Left renal pelvis (tissue), 4 donors: ENCODE results near the gene WDR73. TPM values are rescaled to one million over a fixed set of nuclear protein-coding genes. Genes with fewer than 3 reads are reported as not detected.
"Not testable (repeated sequence)": the region's sequence is repeated elsewhere in the genome, so short reads cannot be mapped to it uniquely, and the experiment has no call there.

ENCODE experiments used
- DNase-seq, 4 donors: peaks; one replicate each; pipeline ENCODE4 v3.0.0-alpha.2; 2013; ENCODE audit warnings: low read depth in 4 of 4, low spot score in 3 of 4
- polyA plus RNA-seq, 4 donors: library from polyadenylated mRNA; unstranded; fragments of 120-200 nt; gene quantifications; one replicate each; pipeline ENCODE4 v1.2.1, GENCODE V29; 2013; ENCODE audit not compliant: insufficient read length in 4 of 4

The WDR73 gene
- 10 to 100 TPM; 23.2 to 59.8 (median 41.1) TPM for polyA plus RNA-seq

GRCh38 chr15:84653910-84654688 is at the start of gene WDR73:
WDR73 (minus strand) TSS chr15:84654283; CDS start chr15:84654274, 9 bp downstream.
- peak; percentile 90 to 95 (median 94) for DNase-seq

GRCh38 chr15:84703808-84704207 is 49.7 kb upstream of the WDR73 start:
- no peak for DNase-seq

GRCh38 chr15:84702961-84703482 is 48.9 kb upstream of the WDR73 start:
- DNase-seq, result no peak

GRCh38 chr15:84699538-84700191 is 45.6 kb upstream of the WDR73 start:
- no peak for DNase-seq

GRCh38 chr15:84697236-84697990 is 43.3 kb upstream of the WDR73 start:
- no peak for DNase-seq

- no peak for DNase-seq
Observed at GRCh38 chr15:84696757-84697156, 42.7 kb upstream of the WDR73 start.

- DNase-seq, result no peak
Observed at GRCh38 chr15:84690342-84690741, 36.3 kb upstream of the WDR73 start.

GRCh38 chr15:84689858-84690257 is 35.8 kb upstream of the WDR73 start:
- DNase-seq, result no peak

GRCh38 chr15:84686446-84686845 is 32.4 kb upstream of the WDR73 start:
- not testable (repeated sequence) for DNase-seq

GRCh38 chr15:84685304-84685703 is 31.2 kb upstream of the WDR73 start:
- no peak for DNase-seq

GRCh38 chr15:84684092-84684491 is 30.0 kb upstream of the WDR73 start:
- no peak for DNase-seq

- DNase-seq, result no peak
Observed at GRCh38 chr15:84681831-84682230, 27.7 kb upstream of the WDR73 start.

GRCh38 chr15:84671211-84671610 is 17.1 kb upstream of the WDR73 start:
- DNase-seq, result no peak

- no peak for DNase-seq
Observed at GRCh38 chr15:84669726-84670125, 15.6 kb upstream of the WDR73 start.

GRCh38 chr15:84668221-84668982 is 14.3 kb upstream of the WDR73 start:
- DNase-seq, result no peak

GRCh38 chr15:84666373-84666772 is 12.3 kb upstream of the WDR73 start:
- DNase-seq, result no peak

GRCh38 chr15:84661001-84661400 is 6.9 kb upstream of the WDR73 start:
- no peak for DNase-seq

- DNase-seq, result no peak
Observed at GRCh38 chr15:84659904-84660781, 6.1 kb upstream of the WDR73 start.

GRCh38 chr15:84658788-84659411 is 4.8 kb upstream of the WDR73 start:
- DNase-seq, result no peak
